IPS DF 6.9 (cell line): ENCODE results near the gene NCK2.
"Not testable (repeated sequence)": the region's sequence is repeated elsewhere in the genome, so short reads cannot be mapped to it uniquely, and the experiment has no call there.

Experiments used
- DNase-seq: peaks from one replicate; pipeline ENCODE4 v3.0.0-alpha.2; 2013; ENCODE audit warnings: low read depth, low spot score
- H3K27ac ChIP-seq: one replicate; pipeline ENCODE4 v1.5.1; 2013; ENCODE audit warnings: low read length, control low read depth
- H3K27me3 ChIP-seq: 2 replicates; pipeline ENCODE4 v1.6.1; 2013; ENCODE audit warnings: mild to moderate bottlenecking, low read length; ENCODE audit not compliant: control insufficient read depth, insufficient read depth
- H3K36me3 ChIP-seq: 2 replicates; pipeline ENCODE4 v1.6.1; 2013; ENCODE audit warnings: low read length; ENCODE audit not compliant: control insufficient read depth, insufficient read depth
- H3K4me1 ChIP-seq: 2 replicates; pipeline ENCODE4 v1.6.1; 2013; ENCODE audit warnings: low read length; ENCODE audit not compliant: control insufficient read depth, insufficient read depth
- H3K4me3 ChIP-seq: 2 replicates; pipeline ENCODE4 v1.5.1; 2013; ENCODE audit warnings: mild to moderate bottlenecking, low read length
- H3K9me3 ChIP-seq: 2 replicates; pipeline ENCODE4 v1.6.1; 2013; ENCODE audit warnings: low read length, inconsistent platforms; ENCODE audit not compliant: control insufficient read depth, insufficient read depth
- WGBS: extraction: QIAGEN DNeasy Blood & Tissue Kit; methylation state at CpG from one replicate; pipeline ENCODE4 v1.1.7; 2013; ENCODE audit warnings: mixed read lengths, missing lambda C conversion rate; ENCODE audit not compliant: insufficient read length, insufficient coverage; 5-methylcytosine and 5-hydroxymethylcytosine counted together

Gene NCK2

GRCh38 chr2:105765415-105766299 lies 20.9 kb downstream of the NCK2 start:
- Histone ChIP-seq H3K27ac (no peak overlapping the region), H3K27me3 (no peaks in the 10 kb centered on the region), H3K4me3 (no peak overlapping the region), H3K4me1 (peaks cover 4% of the 10 kb centered on the region; the same call in 1 of the 2 replicates), H3K36me3 (no peaks in the 10 kb centered on the region), H3K9me3 (no peaks in the 10 kb centered on the region)
- no peak for DNase-seq
- no CpG with 5 or more reads among the region's 10 CpGs for WGBS

- no peak for DNase-seq
- H3K4me1 ChIP-seq, result peaks cover 4% of the 10 kb centered on the region; the same call in 1 of the 2 replicates
These were observed 21.7 kb downstream of the NCK2 start for GRCh38 chr2:105766300-105766866.

GRCh38 chr2:105768176-105768575 lies 23.5 kb downstream of the NCK2 start:
- H3K9me3 ChIP-seq, result no peaks in the 10 kb centered on the region
- peaks cover 1% of the 10 kb centered on the region; the same call in 1 of the 2 replicates for H3K4me1 ChIP-seq
- no peak overlapping the region for H3K4me3 ChIP-seq
- DNase-seq, result no peak
- H3K27me3 ChIP-seq, result no peaks in the 10 kb centered on the region
- H3K36me3 ChIP-seq, result no peaks in the 10 kb centered on the region
- H3K27ac ChIP-seq, result no peak overlapping the region
- no CpG with 5 or more reads among the region's 6 CpGs for WGBS

More at GRCh38 chr2:105766300-105766866, 21.7 kb downstream of the NCK2 start:
- Histone ChIP-seq H3K27me3 (no peaks in the 10 kb centered on the region), H3K9me3 (no peaks in the 10 kb centered on the region), H3K4me3 (no peak overlapping the region), H3K27ac (no peak overlapping the region), H3K36me3 (no peaks in the 10 kb centered on the region)
- WGBS, result no CpG with 5 or more reads among the region's 7 CpGs

GRCh38 chr2:105768961-105769452 lies 24.3 kb downstream of the NCK2 start:
- Histone ChIP-seq H3K9me3 (no peaks in the 10 kb centered on the region), H3K27me3 (no peaks in the 10 kb centered on the region), H3K4me1 (peaks cover 1% of the 10 kb centered on the region; the same call in 1 of the 2 replicates), H3K27ac (no peak overlapping the region), H3K36me3 (no peaks in the 10 kb centered on the region), H3K4me3 (no peak overlapping the region)
- WGBS, result no CpG with 5 or more reads among the region's 6 CpGs
- DNase-seq, result no peak

- Histone ChIP-seq H3K4me1 (peaks cover 1% of the 10 kb centered on the region; the same call in 1 of the 2 replicates), H3K36me3 (no peaks in the 10 kb centered on the region)
- no CpG with 5 or more reads among the region's 9 CpGs for WGBS
These were observed 24.8 kb downstream of the NCK2 start for GRCh38 chr2:105769504-105769903.

GRCh38 chr2:105770149-105770548 lies 25.4 kb downstream of the NCK2 start:
- no peaks in the 10 kb centered on the region for H3K36me3 ChIP-seq
- no peak overlapping the region for H3K27ac ChIP-seq
- DNase-seq, result no peak
- no CpG with 5 or more reads among the region's 1 CpG for WGBS
- H3K4me1 ChIP-seq, result peaks cover 1% of the 10 kb centered on the region; the same call in 1 of the 2 replicates
- H3K9me3 ChIP-seq, result no peaks in the 10 kb centered on the region
- no peak overlapping the region for H3K4me3 ChIP-seq
- no peaks in the 10 kb centered on the region for H3K27me3 ChIP-seq

More at GRCh38 chr2:105769504-105769903, 24.8 kb downstream of the NCK2 start:
- Histone ChIP-seq H3K27ac (no peak overlapping the region), H3K4me3 (no peak overlapping the region), H3K9me3 (no peaks in the 10 kb centered on the region), H3K27me3 (no peaks in the 10 kb centered on the region)
- no peak for DNase-seq

GRCh38 chr2:105771291-105771690 lies 26.6 kb downstream of the NCK2 start:
- H3K36me3 ChIP-seq, DNase-seq, H3K9me3 ChIP-seq, H3K4me3 ChIP-seq, H3K27me3 ChIP-seq, H3K4me1 ChIP-seq, H3K27ac ChIP-seq: not testable (repeated sequence)
- no CpG with 5 or more reads among the region's 7 CpGs for WGBS

- Histone ChIP-seq H3K36me3 (no peaks in the 10 kb centered on the region), H3K27ac (no peak overlapping the region), H3K9me3 (no peaks in the 10 kb centered on the region), H3K4me1 (peaks cover 8% of the 10 kb centered on the region; the same call in 1 of the 2 replicates), H3K4me3 (no peak overlapping the region), H3K27me3 (no peaks in the 10 kb centered on the region)
- WGBS, result no CpG with 5 or more reads among the region's 9 CpGs
- DNase-seq, result no peak
These were observed 27.1 kb downstream of the NCK2 start for GRCh38 chr2:105771836-105772235.

GRCh38 chr2:105772362-105772761 lies 27.6 kb downstream of the NCK2 start:
- H3K27ac ChIP-seq, result no peak overlapping the region
- peaks cover 9% of the 10 kb centered on the region for H3K4me1 ChIP-seq
- no peaks in the 10 kb centered on the region for H3K36me3 ChIP-seq
- no peak for DNase-seq
- no peaks in the 10 kb centered on the region for H3K27me3 ChIP-seq
- H3K4me3 ChIP-seq, result no peak overlapping the region
- H3K9me3 ChIP-seq, result no peaks in the 10 kb centered on the region
- WGBS, result no CpG with 5 or more reads among the region's 5 CpGs

- no CpG with 5 or more reads among the region's 2 CpGs for WGBS
- Histone ChIP-seq H3K36me3 (no peaks in the 10 kb centered on the region), H3K4me3 (no peak overlapping the region), H3K27ac (no peak overlapping the region), H3K4me1 (peaks cover 9% of the 10 kb centered on the region), H3K9me3 (no peaks in the 10 kb centered on the region), H3K27me3 (no peaks in the 10 kb centered on the region)
- no peak for DNase-seq
These were observed 28.9 kb downstream of the NCK2 start for GRCh38 chr2:105773568-105773967.
